ENCODE data around the gene BRINP1. TPM values are rescaled to one million over a fixed set of nuclear protein-coding genes. Genes with fewer than 3 reads are reported as not detected.

The BRINP1 gene, protein sequence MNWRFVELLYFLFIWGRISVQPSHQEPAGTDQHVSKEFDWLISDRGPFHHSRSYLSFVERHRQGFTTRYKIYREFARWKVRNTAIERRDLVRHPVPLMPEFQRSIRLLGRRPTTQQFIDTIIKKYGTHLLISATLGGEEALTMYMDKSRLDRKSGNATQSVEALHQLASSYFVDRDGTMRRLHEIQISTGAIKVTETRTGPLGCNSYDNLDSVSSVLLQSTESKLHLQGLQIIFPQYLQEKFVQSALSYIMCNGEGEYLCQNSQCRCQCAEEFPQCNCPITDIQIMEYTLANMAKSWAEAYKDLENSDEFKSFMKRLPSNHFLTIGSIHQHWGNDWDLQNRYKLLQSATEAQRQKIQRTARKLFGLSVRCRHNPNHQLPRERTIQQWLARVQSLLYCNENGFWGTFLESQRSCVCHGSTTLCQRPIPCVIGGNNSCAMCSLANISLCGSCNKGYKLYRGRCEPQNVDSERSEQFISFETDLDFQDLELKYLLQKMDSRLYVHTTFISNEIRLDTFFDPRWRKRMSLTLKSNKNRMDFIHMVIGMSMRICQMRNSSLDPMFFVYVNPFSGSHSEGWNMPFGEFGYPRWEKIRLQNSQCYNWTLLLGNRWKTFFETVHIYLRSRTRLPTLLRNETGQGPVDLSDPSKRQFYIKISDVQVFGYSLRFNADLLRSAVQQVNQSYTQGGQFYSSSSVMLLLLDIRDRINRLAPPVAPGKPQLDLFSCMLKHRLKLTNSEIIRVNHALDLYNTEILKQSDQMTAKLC
- total RNA-seq (not detected), polyA plus RNA-seq (not detected)

DNA sequence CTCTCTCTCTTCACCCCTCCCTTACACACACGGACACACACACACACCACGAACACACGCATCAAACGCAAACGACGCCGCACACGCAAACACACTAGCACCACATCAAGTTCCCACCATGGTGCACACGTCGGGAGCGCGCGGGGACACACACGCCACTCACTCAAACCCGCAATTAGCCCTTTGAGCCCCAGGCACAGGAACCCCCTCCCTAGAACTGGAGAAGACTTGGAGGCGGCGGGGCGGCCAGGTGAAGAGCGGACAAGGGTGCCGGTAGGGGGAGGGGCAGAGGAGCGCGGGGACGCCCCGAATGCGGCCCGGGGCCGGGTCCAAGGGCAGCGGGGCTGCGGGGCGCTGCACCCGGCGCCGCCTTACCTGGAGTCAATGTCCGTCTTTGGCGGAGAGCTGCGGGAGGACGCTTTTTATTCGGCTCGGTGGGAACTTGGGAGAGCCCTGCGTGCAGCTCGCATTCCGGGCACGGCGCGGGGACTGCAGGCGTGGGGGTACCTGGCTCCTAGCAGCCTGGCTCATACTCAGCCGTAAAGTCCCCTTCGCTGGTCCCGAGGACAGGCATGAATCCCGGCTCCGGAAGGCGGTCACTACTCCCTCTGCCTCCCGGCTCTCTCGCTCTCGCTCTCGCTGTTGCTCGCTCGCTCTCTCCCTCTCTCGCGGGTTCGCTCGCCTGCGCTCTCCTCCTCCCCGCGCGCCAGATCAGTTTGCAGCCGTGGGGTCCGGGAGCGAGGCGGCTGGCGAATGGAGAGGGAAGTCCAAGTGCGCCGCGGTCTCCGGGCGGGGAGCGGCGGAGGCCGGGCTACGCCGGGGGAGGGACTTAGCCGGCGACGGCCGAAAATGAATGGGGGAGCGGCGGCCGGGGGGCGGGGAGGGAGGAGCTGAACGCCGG, at the start of gene BRINP1:
TSS of gene BRINP1 (minus strand) at position 755 of the 901 bp plus-strand sequence. CDS start 56,080 bp downstream, outside the sequence.
- no peaks in the 10 kb centered on the region for H3K36me3 ChIP-seq (ENCODE audit: insufficient read depth, low read length)
- Mint-ChIP-seq H3K4me3 (no peak within 1 kb of the TSS), H3K9me3 (peaks cover 6 to 30% (median 8%) of the 10 kb centered on the region in 5 donors), H3K36me3 (peaks cover 0 to 5% (median 0%) of the 10 kb centered on the region in 3 donors), H3K27me3 (peaks cover 9 to 15% of the 10 kb centered on the region in 2 donors), H3K4me1 (no peaks in the 10 kb centered on the region), H3K27ac (no peak within 1 kb of the TSS)
- no peaks in the 10 kb centered on the region for H3K9me3 ChIP-seq (ENCODE audit: low read length)
- DNase-seq, result no peak
- H3K4me3 ChIP-seq (ENCODE audit: low read length), result no peak within 1 kb of the TSS
- H3K27ac ChIP-seq (ENCODE audit: low read depth, low read length), result no peak within 1 kb of the TSS
- no peaks in the 10 kb centered on the region for H3K27me3 ChIP-seq (ENCODE audit: insufficient read depth, low read length, poor library complexity, severe bottlenecking)
- POLR2A ChIA-PET, result no interaction called here
- no peaks in the 10 kb centered on the region for H3K4me1 ChIP-seq (ENCODE audit: insufficient read depth, low read length)
- CTCF ChIA-PET, result no interaction called here

DNA sequence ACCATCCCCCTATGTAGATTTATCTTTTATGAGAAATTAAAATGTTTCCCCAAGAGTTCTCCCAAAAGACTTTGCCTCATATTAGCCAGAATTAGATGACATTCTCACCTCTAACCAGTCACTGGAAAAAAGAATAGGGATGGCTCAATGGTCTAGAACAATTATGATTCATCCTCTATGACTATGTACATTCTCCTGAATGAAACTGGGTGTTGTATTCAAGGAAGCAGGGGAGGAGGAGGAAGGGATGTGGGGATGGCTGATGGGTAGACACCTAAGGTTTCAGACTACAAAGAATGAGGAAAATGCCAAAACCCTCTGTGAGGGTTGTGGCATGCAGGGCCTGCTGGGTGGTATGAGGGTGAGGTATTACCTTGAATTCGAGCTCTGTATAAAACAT, 49.5 kb upstream of the BRINP1 start:
- DNase-seq, result no peak
- no peaks in the 10 kb centered on the region for H3K36me3 Mint-ChIP-seq

DNA sequence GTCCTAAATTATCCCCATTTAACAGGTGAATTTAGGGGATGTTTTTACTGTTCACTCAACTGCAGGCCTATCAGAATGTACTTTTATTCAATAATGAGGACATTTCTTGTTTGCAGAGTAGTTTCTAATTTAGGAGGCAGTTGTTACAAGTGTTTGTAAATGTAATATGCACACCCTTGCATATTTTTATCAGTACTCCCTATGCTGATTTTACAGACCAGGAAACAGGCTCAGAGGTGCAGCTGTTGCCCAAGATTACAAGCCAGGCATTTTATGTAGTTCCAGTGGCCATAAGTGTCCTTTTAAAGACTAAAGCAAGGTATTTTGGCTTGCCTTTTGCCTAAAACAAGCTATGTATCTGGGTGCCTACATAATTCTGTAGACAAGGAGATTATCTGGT, 47.6 kb upstream of the BRINP1 start:
- Mint-ChIP-seq H3K27ac (no peak overlapping the region), H3K4me3 (no peak overlapping the region), H3K36me3 (no peaks in the 10 kb centered on the region), H3K4me1 (no peaks in the 10 kb centered on the region), H3K9me3 (peaks cover 0 to 9% (median 3%) of the 10 kb centered on the region in 5 donors), H3K27me3 (peaks cover 0 to 1% of the 10 kb centered on the region in 2 donors)
- Histone ChIP-seq H3K27ac (ENCODE audit: low read depth, low read length) (no peak overlapping the region), H3K4me1 (ENCODE audit: insufficient read depth, low read length) (no peaks in the 10 kb centered on the region), H3K36me3 (ENCODE audit: insufficient read depth, low read length) (no peaks in the 10 kb centered on the region), H3K4me3 (ENCODE audit: low read length) (no peak overlapping the region), H3K9me3 (ENCODE audit: low read length) (no peaks in the 10 kb centered on the region), H3K27me3 (ENCODE audit: insufficient read depth, low read length, poor library complexity, severe bottlenecking) (no peaks in the 10 kb centered on the region)
- ChIA-PET POLR2A (no interaction called here), CTCF (no interaction called here)
- DNase-seq, result no peak

More for the DNA sequence above, 49.5 kb upstream of the BRINP1 start:
- no peaks in the 10 kb centered on the region for H3K36me3 ChIP-seq (ENCODE audit: insufficient read depth, low read length)
- no peaks in the 10 kb centered on the region for H3K9me3 ChIP-seq (ENCODE audit: low read length)
- no peak overlapping the region for H3K4me3 ChIP-seq (ENCODE audit: low read length)
- Mint-ChIP-seq H3K27ac (no peak overlapping the region), H3K4me3 (no peak overlapping the region), H3K9me3 (peaks cover 0 to 9% (median 5%) of the 10 kb centered on the region in 5 donors), H3K4me1 (no peaks in the 10 kb centered on the region), H3K27me3 (peaks cover 0 to 1% of the 10 kb centered on the region in 2 donors)
- no peaks in the 10 kb centered on the region for H3K4me1 ChIP-seq (ENCODE audit: insufficient read depth, low read length)
- ChIA-PET CTCF (no interaction called here), POLR2A (no interaction called here)
- no peak overlapping the region for H3K27ac ChIP-seq (ENCODE audit: low read depth, low read length)
- H3K27me3 ChIP-seq (ENCODE audit: insufficient read depth, low read length, poor library complexity, severe bottlenecking), result no peaks in the 10 kb centered on the region

DNA sequence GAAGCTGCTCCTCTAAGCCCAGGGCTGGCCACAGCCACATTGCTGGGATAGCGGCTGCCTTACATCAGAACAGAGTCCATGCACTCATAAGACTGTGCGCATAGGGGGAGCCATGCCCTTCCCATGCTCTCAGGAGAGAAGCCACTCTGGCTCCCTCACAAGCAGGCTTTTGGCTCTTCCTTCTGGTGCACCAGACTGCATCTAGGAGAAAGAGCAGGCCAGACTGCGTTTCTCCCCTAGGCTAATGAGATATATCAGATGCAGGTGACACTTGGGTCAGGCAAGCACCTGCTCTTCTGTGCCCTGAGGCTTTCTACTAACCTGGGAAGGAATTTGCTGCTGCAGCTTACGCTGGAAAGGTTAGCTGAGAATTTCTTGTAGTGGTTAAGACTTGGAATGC, 43.2 kb upstream of the BRINP1 start:
- ChIA-PET POLR2A (no interaction called here), CTCF (no interaction called here)
- Mint-ChIP-seq H3K4me3 (no peak overlapping the region), H3K9me3 (peaks cover 0 to 5% (median 3%) of the 10 kb centered on the region in 5 donors), H3K4me1 (no peaks in the 10 kb centered on the region), H3K27ac (no peak overlapping the region), H3K36me3 (no peaks in the 10 kb centered on the region), H3K27me3 (peaks cover 0 to 4% of the 10 kb centered on the region in 2 donors)
- DNase-seq, result no peak
- H3K9me3 ChIP-seq (ENCODE audit: low read length), result no peaks in the 10 kb centered on the region
- no peaks in the 10 kb centered on the region for H3K27me3 ChIP-seq (ENCODE audit: insufficient read depth, low read length, poor library complexity, severe bottlenecking)
- no peaks in the 10 kb centered on the region for H3K36me3 ChIP-seq (ENCODE audit: insufficient read depth, low read length)
- no peak overlapping the region for H3K4me3 ChIP-seq (ENCODE audit: low read length)
- no peaks in the 10 kb centered on the region for H3K4me1 ChIP-seq (ENCODE audit: insufficient read depth, low read length)
- H3K27ac ChIP-seq (ENCODE audit: low read depth, low read length), result no peak overlapping the region

DNA sequence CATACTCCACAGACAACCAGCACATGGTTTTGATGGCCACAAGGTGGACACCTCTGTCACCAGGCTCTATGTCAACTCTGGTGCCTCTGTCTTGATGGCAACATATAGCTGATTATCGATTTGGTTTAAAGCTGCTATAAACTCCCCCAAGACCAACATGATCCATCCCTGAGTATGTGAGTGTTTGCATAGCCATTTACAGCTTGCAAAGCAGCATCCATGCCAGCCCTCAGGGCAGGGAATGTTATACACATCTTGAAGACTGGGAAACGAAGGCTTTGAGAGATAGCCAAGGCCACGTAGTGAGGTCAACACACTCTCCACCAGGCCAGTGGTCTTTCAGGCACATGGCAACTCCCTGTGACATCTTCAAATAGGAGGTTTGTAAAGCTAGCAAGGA, 40.3 kb upstream of the BRINP1 start:
- H3K9me3 ChIP-seq (ENCODE audit: low read length), result no peaks in the 10 kb centered on the region
- DNase-seq, result no peak
- H3K27ac Mint-ChIP-seq, result no peak overlapping the region
- peaks cover 0 to 2% of the 10 kb centered on the region in 2 donors for H3K27me3 Mint-ChIP-seq
- H3K4me1 Mint-ChIP-seq, result no peaks in the 10 kb centered on the region
- H3K4me3 Mint-ChIP-seq, result no peak overlapping the region
- H3K9me3 Mint-ChIP-seq, result peaks cover 0 to 5% (median 4%) of the 10 kb centered on the region in 5 donors
- ChIA-PET POLR2A (no interaction called here), CTCF (no interaction called here)
- H3K27ac ChIP-seq (ENCODE audit: low read depth, low read length), result no peak overlapping the region
- no peaks in the 10 kb centered on the region for H3K36me3 ChIP-seq (ENCODE audit: insufficient read depth, low read length)
- H3K4me3 ChIP-seq (ENCODE audit: low read length), result no peak overlapping the region
- H3K36me3 Mint-ChIP-seq, result no peaks in the 10 kb centered on the region
- H3K27me3 ChIP-seq (ENCODE audit: insufficient read depth, low read length, poor library complexity, severe bottlenecking), result no peaks in the 10 kb centered on the region
- no peaks in the 10 kb centered on the region for H3K4me1 ChIP-seq (ENCODE audit: insufficient read depth, low read length)

DNA sequence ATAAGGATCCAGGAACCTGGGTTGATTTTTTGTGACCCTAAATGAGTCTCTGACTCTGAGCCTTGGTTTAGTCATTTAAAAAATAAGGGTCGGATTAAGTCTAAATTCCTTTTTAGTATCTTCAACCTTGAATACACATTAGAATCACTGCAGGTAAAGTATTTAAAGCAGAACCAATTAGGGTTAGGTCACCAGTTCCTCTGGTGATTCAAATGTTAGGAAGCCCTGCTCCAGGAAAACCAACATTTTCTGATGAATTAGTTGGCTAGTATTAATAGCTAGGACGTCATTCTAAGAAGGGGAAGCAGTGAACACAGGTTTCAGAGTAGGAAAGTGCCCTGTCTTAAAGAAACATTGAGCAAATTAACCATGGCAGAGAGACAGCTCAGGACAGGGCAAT, 31.4 kb upstream of the BRINP1 start:
- Mint-ChIP-seq H3K27me3 (no peaks in the 10 kb centered on the region), H3K4me1 (no peaks in the 10 kb centered on the region), H3K27ac (no peak overlapping the region), H3K4me3 (no peak overlapping the region), H3K36me3 (no peaks in the 10 kb centered on the region), H3K9me3 (peaks cover 0 to 5% (median 2%) of the 10 kb centered on the region in 5 donors)
- no peaks in the 10 kb centered on the region for H3K36me3 ChIP-seq (ENCODE audit: insufficient read depth, low read length)
- no peak for DNase-seq
- no peaks in the 10 kb centered on the region for H3K4me1 ChIP-seq (ENCODE audit: insufficient read depth, low read length)
- POLR2A ChIA-PET, result no interaction called here
- no peaks in the 10 kb centered on the region for H3K27me3 ChIP-seq (ENCODE audit: insufficient read depth, low read length, poor library complexity, severe bottlenecking)
- no peaks in the 10 kb centered on the region for H3K9me3 ChIP-seq (ENCODE audit: low read length)
- no peak overlapping the region for H3K4me3 ChIP-seq (ENCODE audit: low read length)
- H3K27ac ChIP-seq (ENCODE audit: low read depth, low read length), result no peak overlapping the region
- CTCF ChIA-PET, result no interaction called here

DNA sequence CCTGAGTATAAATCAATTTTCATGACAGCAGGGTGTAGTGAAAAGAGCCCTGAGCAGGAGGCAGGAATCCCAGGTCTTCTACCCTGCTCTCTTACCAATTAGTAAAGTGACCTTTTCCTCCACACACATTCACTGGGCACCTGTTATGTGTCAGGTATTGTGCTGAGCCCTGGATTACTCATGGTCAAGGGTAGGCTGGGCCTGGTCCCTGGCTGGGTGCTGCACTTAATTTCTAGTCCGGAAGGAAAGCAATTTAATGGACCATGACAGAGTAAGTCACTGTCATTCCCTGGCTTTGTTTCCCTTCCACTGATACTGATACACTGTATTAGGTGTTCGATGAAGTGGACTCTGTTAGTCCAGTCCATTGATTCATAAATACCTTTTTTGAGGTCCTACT, 29.1 kb upstream of the BRINP1 start:
- H3K27me3 Mint-ChIP-seq, result no peaks in the 10 kb centered on the region
- DNase-seq, result no peak
- no peaks in the 10 kb centered on the region for H3K36me3 ChIP-seq (ENCODE audit: insufficient read depth, low read length)
- no peak overlapping the region for H3K27ac ChIP-seq (ENCODE audit: low read depth, low read length)
- no peaks in the 10 kb centered on the region for H3K27me3 ChIP-seq (ENCODE audit: insufficient read depth, low read length, poor library complexity, severe bottlenecking)
- H3K4me1 Mint-ChIP-seq, result no peaks in the 10 kb centered on the region
- ChIA-PET CTCF (no interaction called here), POLR2A (no interaction called here)
- no peaks in the 10 kb centered on the region for H3K9me3 ChIP-seq (ENCODE audit: low read length)
- no peaks in the 10 kb centered on the region for H3K4me1 ChIP-seq (ENCODE audit: insufficient read depth, low read length)
- no peak overlapping the region for H3K27ac Mint-ChIP-seq
- no peak overlapping the region for H3K4me3 Mint-ChIP-seq
- H3K4me3 ChIP-seq (ENCODE audit: low read length), result no peak overlapping the region
- H3K36me3 Mint-ChIP-seq, result no peaks in the 10 kb centered on the region
- peaks cover 0 to 4% (median 2%) of the 10 kb centered on the region in 5 donors for H3K9me3 Mint-ChIP-seq

Measured in CD8-positive, alpha-beta memory T cell (primary cell).